ENCODE data around the gene ATP6V1A.
"Not testable (repeated sequence)": the region's sequence is repeated elsewhere in the genome, so short reads cannot be mapped to it uniquely, and the experiment has no call there.

The ATP6V1A gene

DNA sequence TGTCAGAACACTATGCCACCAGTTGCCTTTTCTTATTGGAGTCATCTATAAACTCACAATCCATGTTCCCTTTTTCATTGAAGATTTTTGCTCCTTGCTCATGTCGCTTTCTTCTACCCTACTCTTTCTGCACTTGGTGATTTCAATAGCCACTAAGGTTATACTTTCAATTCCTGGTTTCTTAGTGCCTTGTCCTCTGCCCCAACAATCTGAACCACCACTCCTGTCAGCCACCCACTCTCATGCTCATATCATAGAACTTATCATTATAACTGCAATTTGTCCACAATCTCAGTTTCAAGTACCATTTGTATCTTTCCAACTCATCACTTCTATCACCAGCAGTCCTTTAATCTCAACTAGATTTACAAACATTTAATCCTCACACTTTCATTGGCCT is 81.8 kb downstream of the ATP6V1A start:
- no peak for DNase-seq (ENCODE audit: low read depth)

DNA sequence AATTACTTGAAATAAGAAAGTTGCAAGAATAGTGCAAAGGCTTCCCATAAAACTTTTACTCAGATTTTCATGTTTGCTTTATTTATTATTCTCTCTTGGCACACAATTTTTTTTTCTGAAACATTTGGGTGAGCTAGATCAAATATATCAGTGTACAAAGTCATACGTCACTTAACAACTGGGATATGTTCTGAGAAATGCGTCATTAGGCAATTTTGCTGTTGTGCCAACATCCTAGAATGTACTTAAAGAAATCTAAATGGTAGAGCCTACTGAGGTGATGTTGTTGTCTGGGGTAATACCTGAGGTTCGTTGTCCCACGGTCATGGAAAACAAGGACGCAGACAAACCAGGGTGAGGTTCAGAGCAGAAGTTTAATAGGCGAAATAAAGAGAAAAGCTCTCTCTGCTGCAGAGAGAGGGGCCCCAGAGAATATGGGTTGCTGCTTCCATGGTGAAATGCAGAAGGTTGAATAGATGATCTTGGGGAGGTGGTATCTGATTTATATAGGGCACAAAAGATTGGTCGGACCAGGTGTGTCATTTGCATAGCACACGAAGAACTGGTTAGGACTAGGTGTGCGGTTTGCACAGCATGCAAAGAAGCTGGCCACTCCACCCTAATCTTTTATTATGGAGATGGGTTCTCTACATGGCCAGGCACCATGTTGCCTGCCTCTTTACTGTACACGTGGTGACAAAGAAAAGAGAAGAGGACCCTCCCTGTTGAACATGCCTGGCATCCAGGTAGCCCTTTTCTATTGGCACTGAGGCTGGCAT is 82.9 kb downstream of the ATP6V1A start:
- no peak for DNase-seq (ENCODE audit: low read depth)

DNA sequence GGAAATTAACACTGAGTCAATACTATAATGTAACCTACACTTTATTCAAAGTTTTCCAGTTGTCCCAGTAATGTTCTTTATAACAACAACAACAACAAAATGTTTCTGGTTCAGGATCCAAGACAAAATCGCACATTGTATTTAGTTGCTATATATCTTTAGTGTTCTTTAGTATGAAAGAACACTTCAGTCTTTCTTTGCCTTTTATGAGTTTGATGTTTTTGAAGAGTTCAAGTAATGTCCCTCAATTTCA is 84.2 kb downstream of the ATP6V1A start:
- DNase-seq (ENCODE audit: low read depth), result no peak

DNA sequence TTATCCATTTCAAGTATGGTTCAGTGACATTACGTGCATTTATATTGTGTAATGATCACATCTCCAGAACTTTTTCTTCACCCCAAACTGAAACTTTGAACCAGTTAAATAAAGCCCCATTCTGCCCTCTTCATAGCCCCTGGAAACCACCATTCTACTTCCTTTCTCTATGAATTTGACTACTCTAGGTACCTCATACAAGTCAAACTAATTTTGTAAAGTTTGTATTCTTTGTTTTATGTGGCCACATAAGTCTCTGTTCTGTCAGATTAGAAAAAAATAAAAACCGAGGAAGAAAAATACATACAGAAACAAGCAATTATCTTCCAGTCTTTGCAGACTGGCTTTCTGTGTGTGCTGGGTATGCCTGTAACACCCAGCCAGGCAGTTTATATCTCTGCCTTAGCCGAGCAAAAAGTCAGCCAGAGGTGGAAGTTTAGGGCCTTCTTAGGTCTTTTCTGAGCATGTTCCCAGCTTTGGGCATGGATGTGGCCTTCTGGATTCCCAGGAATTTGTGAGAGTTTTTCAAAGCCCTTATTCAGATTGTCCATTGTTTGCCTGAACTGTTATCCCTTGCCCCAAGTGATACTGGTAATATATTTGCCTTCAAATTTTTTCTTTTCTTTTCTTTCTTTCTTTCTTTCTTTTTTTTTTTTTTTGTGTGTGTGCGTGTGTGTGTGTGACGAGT is 85.8 kb downstream of the ATP6V1A start:
- no peak for DNase-seq (ENCODE audit: low read depth)

DNA sequence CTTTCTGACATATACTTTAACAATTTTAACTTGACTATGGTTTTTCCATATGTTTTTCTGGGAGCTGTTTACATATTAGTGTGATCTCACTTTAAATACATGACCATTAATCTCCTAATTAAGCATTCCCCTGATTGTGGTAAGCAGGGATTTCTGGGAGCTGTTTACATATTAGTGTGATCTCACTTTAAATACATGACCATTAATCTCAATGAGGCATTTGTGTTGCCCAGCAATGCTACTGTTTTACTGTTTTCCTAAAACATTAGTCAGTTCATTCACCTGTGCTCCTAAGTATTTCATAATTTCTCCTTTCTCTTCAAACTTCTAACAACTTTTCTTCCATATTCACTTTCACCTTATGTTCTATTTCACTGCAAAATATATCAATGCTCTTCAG is 88.1 kb downstream of the ATP6V1A start:
- no peak for DNase-seq (ENCODE audit: low read depth)

DNA sequence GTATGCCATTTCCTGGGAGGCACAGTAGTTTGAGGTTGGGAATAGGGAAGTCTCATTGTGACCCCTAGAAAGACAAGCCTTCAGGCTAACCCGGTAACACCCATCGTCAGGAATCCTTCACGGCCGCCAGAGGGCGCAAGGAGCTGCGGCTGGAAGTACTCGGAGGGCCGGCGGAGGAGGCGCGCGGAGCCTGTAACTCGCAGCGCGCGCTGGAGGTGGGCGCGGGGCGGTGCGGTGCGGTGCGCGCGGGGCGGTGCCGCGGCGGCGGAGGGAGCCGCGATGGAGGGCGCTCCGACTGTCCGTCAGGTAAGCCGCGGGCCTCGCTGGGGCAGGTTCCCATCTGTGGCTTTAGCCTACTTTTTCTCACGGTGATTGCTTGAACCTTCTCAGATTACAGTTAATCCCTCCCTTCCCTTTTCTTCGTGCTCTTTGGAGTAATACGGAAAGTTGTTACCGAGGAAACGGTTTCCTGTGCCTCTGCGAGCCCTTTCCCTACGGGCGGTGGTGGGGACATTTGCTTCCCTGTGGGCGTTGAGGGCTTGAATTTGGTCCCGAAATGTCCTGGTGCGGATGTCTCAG is 91.9 kb downstream of the ATP6V1A start, which contains the start of gene GRAMD1C:
Gene GRAMD1C, plus strand, starts transcription at position 158 of the 579 bp plus-strand sequence. Its CDS starts 122 bp downstream, at position 280.
- DNase-seq (ENCODE audit: low read depth), result peak; percentile 73

DNA sequence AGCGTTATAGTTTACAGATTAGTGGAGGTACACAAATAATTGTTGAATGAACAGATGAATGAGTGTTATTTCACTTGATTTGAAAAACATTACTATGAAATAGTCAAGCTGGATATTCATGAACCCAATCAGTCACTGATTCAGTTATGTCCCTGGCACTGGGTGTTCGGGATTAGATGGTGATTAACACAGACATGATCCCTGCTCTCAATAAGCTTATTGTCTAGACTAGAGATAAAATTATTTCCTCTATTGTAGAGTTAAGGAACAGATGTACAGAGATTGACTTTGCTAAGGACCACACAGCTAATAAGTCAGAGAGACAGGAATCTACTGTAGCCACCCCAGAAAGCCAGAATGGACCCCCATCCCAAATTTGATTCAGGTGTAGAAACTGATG is 92.7 kb downstream of the ATP6V1A start:
- DNase-seq (ENCODE audit: low read depth), result no peak

DNA sequence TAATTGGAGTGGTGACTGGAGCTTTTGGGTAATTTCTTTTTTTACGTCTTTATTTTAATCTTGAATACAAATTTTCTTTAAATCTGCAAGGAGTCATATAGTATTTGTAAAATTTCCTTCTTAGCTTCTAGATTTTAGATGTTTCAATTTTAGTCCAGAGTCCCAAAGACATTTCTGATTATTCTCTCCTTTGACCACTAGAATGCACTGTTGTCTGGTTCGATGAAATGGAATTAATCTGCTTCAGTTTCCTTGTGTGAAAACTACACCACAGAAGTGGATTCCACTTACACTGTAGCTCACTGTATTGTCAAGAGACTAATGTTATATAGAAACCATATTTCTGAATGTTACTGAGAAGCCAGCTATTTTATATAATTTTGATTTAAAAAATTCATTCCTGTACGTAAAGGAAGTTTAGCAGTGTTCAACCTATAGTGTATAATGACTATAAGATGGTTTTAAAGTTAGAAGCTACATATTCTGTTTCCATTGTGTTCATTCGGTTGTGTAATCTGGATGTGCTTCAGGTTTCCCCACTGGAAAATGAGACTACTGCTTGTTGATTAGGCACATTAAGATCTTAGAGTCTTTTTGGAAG is 97.9 kb downstream of the ATP6V1A start:
- no peak for DNase-seq (ENCODE audit: low read depth)

DNA sequence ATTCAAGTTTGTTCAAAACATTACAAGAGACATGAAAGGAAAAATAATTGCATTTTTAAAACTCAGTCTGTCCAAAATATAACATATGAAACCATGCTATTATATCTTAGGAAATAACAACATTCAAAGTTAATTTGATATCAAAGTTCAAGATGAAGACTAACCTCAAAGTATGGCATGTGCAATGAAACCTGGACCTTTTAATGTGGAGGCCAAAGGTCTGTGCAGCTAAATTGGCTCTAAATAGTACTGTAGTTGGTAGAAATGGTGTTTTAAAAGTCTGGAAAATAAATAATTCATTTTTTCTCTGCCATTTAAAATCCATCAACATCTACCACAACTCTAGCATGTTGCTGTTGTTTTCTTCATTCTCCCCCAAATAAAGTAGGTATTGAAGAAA is 100.4 kb downstream of the ATP6V1A start:
- DNase-seq (ENCODE audit: low read depth), result no peak

DNA sequence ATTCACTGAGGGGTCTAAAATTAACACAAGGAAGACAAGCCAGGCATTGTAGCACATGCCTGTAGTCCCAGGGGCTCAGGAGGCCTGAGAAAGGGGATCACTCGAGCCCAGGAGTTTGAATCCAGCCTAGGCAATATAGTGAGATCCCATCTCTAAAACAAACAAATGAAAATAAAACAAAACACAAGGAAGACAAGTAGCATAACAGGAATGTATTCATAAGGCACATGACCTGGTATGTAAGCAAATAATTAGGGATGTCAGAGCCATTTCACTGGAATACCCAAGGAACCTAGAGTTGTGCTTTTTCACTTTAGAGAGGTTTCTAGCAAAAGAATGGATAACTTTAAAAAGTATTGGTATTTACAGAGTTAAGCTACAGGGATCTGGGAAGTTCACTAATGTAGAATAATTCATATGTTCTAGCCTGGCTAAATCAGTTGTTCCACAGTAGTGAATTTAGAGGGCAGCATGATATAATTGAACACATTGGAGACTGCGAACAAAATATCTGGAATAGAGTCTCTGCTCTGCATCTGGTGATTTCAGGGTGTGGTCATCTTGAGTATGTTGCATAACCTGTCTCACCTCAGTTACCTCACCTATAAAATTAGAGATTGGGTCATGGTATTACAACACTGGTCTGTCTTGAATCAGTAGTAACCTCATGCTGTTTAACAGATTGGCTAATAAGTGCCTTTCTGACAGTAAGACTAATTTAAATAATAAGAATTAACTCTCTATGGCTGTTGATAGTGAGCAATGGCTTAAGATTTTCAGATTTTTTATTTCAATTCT is 101.0 kb downstream of the ATP6V1A start:
- DNase-seq (ENCODE audit: low read depth), result no peak

DNA sequence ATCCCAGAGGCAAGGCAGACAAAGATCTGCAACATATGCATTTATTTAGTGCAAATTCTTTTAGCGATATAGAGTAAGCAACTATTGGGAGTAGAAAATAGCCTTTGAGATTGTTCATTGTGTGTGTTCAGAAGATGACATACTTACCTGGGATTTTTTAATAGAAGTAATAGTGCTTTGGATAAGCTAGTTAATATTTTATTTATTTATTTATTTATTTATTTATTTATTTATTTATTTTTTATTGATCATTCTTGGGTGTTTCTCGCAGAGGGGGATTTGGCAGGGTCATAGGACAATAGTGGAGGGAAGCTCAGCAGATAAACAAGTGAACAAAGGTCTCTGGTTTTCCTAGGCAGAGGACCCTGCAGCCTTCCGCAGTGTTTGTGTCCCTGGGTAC is 102.2 kb downstream of the ATP6V1A start:
- DNase-seq (ENCODE audit: low read depth), result not testable (repeated sequence)

DNA sequence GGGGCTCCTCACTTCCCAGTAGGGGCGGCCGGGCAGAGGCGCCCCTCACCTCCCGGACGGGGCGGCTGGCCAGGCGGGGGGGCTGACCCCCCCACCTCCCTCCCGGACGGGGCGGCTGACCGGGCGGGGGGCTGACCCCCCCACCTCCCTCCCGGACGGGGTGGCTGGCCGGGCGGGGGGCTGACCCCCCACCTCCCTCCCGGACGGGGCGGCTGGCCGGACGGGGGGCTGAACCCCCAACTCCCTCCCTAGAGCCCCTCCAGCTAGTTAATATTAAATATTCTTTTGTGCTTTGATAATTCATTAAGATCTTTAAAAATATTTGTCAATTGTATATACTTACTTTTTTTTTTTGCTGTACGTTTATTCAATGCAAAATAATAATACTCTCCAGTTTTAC is 103.0 kb downstream of the ATP6V1A start:
- DNase-seq (ENCODE audit: low read depth), result not testable (repeated sequence)

DNA sequence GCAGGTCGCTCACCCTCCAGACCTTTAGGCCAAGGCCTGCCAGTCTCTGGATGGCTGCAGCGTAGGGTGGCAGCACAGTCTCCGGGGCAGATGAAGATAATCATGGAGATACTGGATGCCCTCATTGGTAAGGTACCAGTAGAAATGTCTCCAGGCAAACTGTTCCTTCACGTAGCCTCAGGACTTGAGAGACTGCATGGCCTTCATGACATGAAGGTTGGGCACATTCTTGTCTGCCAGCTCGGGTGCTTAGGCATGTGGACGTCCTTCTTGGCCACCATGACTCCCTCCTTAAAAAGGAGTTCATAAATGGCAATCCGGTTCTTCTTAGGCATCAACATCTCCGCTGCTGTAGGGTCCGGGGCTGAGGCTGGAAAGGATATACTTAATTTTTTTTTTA is 103.6 kb downstream of the ATP6V1A start:
- DNase-seq (ENCODE audit: low read depth), result not testable (repeated sequence)

DNA sequence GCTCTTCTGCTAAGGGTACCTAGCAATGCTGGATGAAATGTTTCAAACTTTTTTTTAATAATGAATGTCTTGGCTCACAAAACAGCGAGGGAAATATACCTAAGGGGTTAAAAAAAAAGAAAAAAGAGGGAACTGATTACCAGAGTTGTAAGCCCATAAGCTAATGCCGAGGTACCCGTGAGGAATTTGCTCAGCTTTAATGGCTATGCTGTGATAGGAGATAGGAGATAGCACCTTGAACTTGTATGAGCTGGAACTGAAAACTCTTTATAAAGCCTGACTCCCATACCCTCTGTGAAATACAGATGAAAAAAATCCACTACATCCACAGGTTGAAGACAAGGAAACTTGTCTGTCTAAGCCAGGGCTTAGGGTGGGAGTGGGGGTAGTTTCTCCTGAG is 105.7 kb downstream of the ATP6V1A start:
- DNase-seq (ENCODE audit: low read depth), result no peak
